ENCODE measurements around the gene P3H2.

P3H2 gene

GRCh38 chr3:189927975-189928895 lies 192.5 kb downstream of the P3H2 start:
- TF ChIP-seq ZFX (IDR thresholded peaks at IDR 0.05; ENCODE audit: borderline replicate concordance) = no peak
- TF ChIP-seq, protein P1, sequence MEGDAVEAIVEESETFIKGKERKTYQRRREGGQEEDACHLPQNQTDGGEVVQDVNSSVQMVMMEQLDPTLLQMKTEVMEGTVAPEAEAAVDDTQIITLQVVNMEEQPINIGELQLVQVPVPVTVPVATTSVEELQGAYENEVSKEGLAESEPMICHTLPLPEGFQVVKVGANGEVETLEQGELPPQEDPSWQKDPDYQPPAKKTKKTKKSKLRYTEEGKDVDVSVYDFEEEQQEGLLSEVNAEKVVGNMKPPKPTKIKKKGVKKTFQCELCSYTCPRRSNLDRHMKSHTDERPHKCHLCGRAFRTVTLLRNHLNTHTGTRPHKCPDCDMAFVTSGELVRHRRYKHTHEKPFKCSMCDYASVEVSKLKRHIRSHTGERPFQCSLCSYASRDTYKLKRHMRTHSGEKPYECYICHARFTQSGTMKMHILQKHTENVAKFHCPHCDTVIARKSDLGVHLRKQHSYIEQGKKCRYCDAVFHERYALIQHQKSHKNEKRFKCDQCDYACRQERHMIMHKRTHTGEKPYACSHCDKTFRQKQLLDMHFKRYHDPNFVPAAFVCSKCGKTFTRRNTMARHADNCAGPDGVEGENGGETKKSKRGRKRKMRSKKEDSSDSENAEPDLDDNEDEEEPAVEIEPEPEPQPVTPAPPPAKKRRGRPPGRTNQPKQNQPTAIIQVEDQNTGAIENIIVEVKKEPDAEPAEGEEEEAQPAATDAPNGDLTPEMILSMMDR (IDR thresholded peaks at IDR 0.05) = no peak
- H3K27ac ChIP-seq = no peak overlapping the region

DNA sequence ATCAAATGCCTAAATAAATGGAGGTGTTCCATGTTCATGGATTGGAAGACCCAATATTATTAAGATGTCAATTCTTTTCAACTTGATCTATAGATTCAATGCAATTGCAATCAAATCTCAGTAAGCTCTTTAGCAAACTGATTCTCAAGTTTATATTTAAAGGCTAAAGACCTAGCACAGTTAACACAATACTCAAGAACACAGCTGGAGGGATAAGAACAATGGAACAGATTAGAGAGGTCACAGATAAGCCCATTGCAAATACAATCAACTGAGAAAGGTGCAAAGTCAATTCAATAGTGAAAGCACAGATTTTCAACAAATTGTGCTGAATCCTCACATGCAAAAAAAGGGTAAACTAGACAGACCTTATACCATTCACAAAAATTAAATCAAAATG lies 198.9 kb downstream of the P3H2 start:
- TF ChIP-seq ZFX (IDR thresholded peaks at IDR 0.05; ENCODE audit: borderline replicate concordance) = no peak
- TF ChIP-seq, protein P1 (IDR thresholded peaks at IDR 0.05) = no peak
- no peak overlapping the region for H3K27ac ChIP-seq

DNA sequence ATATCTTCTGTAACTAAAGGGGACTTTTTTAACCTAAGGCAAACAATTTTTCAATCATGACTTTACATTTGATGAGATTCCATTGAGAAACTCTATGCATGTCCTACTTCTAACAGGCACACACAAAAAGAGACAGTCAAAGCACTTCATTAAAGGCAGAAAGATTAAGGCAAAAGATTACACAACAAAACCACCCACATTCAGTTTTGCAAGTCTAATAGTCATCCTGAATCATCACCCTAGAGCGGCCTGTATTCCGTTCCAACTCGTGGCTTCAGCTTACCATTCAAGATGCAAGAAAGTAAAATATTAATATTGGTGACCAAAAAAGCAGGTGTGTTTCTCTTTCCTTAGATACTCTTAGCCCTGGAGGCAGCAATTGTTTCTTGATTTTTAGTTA lies 205.9 kb downstream of the P3H2 start:
- TF ChIP-seq ZFX (IDR thresholded peaks at IDR 0.05; ENCODE audit: borderline replicate concordance) = no peak
- TF ChIP-seq, protein P1 (IDR thresholded peaks at IDR 0.05) = no peak

DNA sequence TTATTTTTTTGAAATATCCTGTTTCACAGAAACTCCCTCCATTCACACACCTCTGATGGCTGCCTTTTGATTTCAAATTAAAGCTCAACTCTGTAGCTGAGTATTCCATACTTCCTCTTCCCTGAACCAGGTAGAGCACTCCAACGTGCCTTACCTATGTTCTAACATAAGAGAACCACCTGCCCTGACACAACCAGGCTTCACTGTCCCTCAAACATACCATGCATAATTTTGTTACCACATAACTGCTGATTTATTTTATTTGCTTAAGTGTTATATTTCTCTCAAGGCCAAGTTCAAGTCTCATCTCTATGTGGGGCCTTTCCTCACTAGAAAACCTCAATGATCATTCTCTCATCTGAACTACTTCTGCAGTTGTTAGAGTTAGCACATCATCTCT lies 209.7 kb downstream of the P3H2 start:
- H3K27ac ChIP-seq = no peak overlapping the region

More for the DNA sequence above, 205.9 kb downstream of the P3H2 start:
- no peak overlapping the region for H3K27ac ChIP-seq

DNA sequence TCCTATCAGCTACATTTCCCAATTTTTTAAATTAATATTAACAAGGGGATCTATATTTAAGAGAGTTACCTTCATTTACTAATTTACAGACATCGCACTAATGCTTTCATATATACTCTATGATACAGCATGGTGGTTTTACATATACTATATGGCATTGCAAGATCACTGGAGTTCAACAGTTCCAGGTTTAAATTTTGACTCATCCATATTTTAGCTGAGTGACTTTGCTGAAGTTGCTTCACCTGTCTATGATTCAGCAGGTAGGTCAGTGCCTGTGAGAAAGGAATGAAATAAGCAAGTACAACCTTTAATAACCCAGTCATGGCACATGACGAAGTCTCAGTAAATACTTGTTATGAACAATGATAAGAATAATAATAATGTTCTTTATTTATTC lies 211.1 kb downstream of the P3H2 start:
- no peak overlapping the region for H3K27ac ChIP-seq
- TF ChIP-seq ZFX (IDR thresholded peaks at IDR 0.05; ENCODE audit: borderline replicate concordance) = no peak
- TF ChIP-seq, protein P1 (IDR thresholded peaks at IDR 0.05) = no peak

More for the DNA sequence above, 209.7 kb downstream of the P3H2 start:
- no peak for TF ChIP-seq ZFX (IDR thresholded peaks at IDR 0.05; ENCODE audit: borderline replicate concordance)
- TF ChIP-seq, protein P1 (IDR thresholded peaks at IDR 0.05) = no peak

- TF ChIP-seq, protein P1 (IDR thresholded peaks at IDR 0.05) = no peak
- TF ChIP-seq ZFX (IDR thresholded peaks at IDR 0.05; ENCODE audit: borderline replicate concordance) = no peak
- H3K27ac ChIP-seq = no peak overlapping the region
Observed at GRCh38 chr3:189909139-189909538, 211.6 kb downstream of the P3H2 start.

GRCh38 chr3:189908646-189909045 lies 212.1 kb downstream of the P3H2 start:
- TF ChIP-seq, protein P1 (IDR thresholded peaks at IDR 0.05) = no peak
- TF ChIP-seq ZFX (IDR thresholded peaks at IDR 0.05; ENCODE audit: borderline replicate concordance) = no peak

More at GRCh38 chr3:189908646-189909045, 212.1 kb downstream of the P3H2 start:
- no peak overlapping the region for H3K27ac ChIP-seq

Data from 22Rv1 (cell line).